Dermis blood vessel endothelial cell (primary cell): Measurements from ENCODE around the gene FARP1. TPM values are rescaled to one million over a fixed set of nuclear protein-coding genes. Genes with fewer than 3 reads are reported as not detected.

Source experiments
- DNase-seq: peaks from one replicate; pipeline ENCODE4 v3.0.0; 2010
- total RNA-seq: library from RNA; depleted of rRNA; stranded (reverse); fragments of >200 nt; gene quantifications from 2 replicates; pipeline ENCODE4 v1.2.3, GENCODE V29; 2014

Gene FARP1
- total RNA-seq, 1 donor from 2014 or later: 17.2 TPM

GRCh38 chr13:98434060-98434459, 291.2 kb downstream of the FARP1 start:
- DNase-seq: no peak

- DNase-seq: no peak
Observed at GRCh38 chr13:98435376-98435775, 292.5 kb downstream of the FARP1 start.

- no peak for DNase-seq
Observed at GRCh38 chr13:98436233-98436910, 293.5 kb downstream of the FARP1 start.

- no peak for DNase-seq
Observed at GRCh38 chr13:98438246-98439125, 295.6 kb downstream of the FARP1 start.

- no peak for DNase-seq
Observed at GRCh38 chr13:98439126-98439828, 296.4 kb downstream of the FARP1 start.

GRCh38 chr13:98439896-98440295, 297.0 kb downstream of the FARP1 start:
- DNase-seq: no peak

GRCh38 chr13:98440390-98441055, 297.6 kb downstream of the FARP1 start:
- no peak for DNase-seq

- DNase-seq: no peak
Observed at GRCh38 chr13:98441056-98441676, 298.3 kb downstream of the FARP1 start.

GRCh38 chr13:98442391-98443230, 299.7 kb downstream of the FARP1 start:
- DNase-seq: no peak

GRCh38 chr13:98443329-98443728, 300.4 kb downstream of the FARP1 start:
- no peak for DNase-seq

- no peak for DNase-seq
Observed at GRCh38 chr13:98443800-98444325, 301.0 kb downstream of the FARP1 start.

- no peak for DNase-seq
Observed at GRCh38 chr13:98444381-98444780, 301.5 kb downstream of the FARP1 start.

GRCh38 chr13:98445340-98446233, 302.7 kb downstream of the FARP1 start:
- peak; percentile 73 for DNase-seq

- DNase-seq: no peak
Observed at GRCh38 chr13:98446234-98446621, 303.3 kb downstream of the FARP1 start.

- DNase-seq: no peak
Observed at GRCh38 chr13:98447130-98447529, 304.2 kb downstream of the FARP1 start.

GRCh38 chr13:98447881-98448641, 305.2 kb downstream of the FARP1 start:
- DNase-seq: peak; percentile 78

GRCh38 chr13:98448642-98448928, 305.7 kb downstream of the FARP1 start:
- DNase-seq: no peak

GRCh38 chr13:98449273-98449672, 306.4 kb downstream of the FARP1 start:
- no peak for DNase-seq

GRCh38 chr13:98450026-98450425, 307.1 kb downstream of the FARP1 start:
- no peak for DNase-seq
